Measurements from ENCODE around the gene TXNDC11.
A peak's percentile ranks its signal among the peaks of the same experiment; 100 is the strongest.

Gene TXNDC11

GRCh38 chr16:11675561-11676511 lies 66.8 kb downstream of the TXNDC11 start:
- peak; percentile 67 for DNase-seq (ENCODE audit: low spot score)
- FAIRE-seq: peak; percentile 78

GRCh38 chr16:11674818-11675560 lies 67.7 kb downstream of the TXNDC11 start:
- FAIRE-seq: no peak
- DNase-seq (ENCODE audit: low spot score): peak; percentile 34

- DNase-seq (ENCODE audit: low spot score) (no peak), FAIRE-seq (no peak)
Measured at GRCh38 chr16:11674001-11674817, 68.4 kb downstream of the TXNDC11 start.

GRCh38 chr16:11673091-11674000 lies 69.3 kb downstream of the TXNDC11 start:
- DNase-seq (ENCODE audit: low spot score) (no peak), FAIRE-seq (no peak)

GRCh38 chr16:11672206-11673090 lies 70.2 kb downstream of the TXNDC11 start:
- no peak for DNase-seq (ENCODE audit: low spot score)

GRCh38 chr16:11671676-11672075 lies 71.0 kb downstream of the TXNDC11 start:
- no peak for FAIRE-seq
- DNase-seq (ENCODE audit: low spot score): no peak

More at GRCh38 chr16:11672206-11673090, 70.2 kb downstream of the TXNDC11 start:
- no peak for FAIRE-seq

- no peak for DNase-seq (ENCODE audit: low spot score)
- no peak for FAIRE-seq
Measured at GRCh38 chr16:11671271-11671670, 71.4 kb downstream of the TXNDC11 start.

- no peak for FAIRE-seq
Measured at GRCh38 chr16:11670171-11671131, 72.2 kb downstream of the TXNDC11 start.

GRCh38 chr16:11669380-11670146 lies 73.1 kb downstream of the TXNDC11 start:
- no peak for DNase-seq (ENCODE audit: low spot score)
- no peak for FAIRE-seq

More at GRCh38 chr16:11670171-11671131, 72.2 kb downstream of the TXNDC11 start:
- no peak for DNase-seq (ENCODE audit: low spot score)

- no peak for FAIRE-seq
- no peak for DNase-seq (ENCODE audit: low spot score)
Measured at GRCh38 chr16:11668623-11669379, 73.9 kb downstream of the TXNDC11 start.

- FAIRE-seq (no peak), DNase-seq (ENCODE audit: low spot score) (peak; percentile 26)
Measured at GRCh38 chr16:11667824-11668622, 74.6 kb downstream of the TXNDC11 start, which contains the start of gene SNN. Gene SNN (plus strand): TSS chr16:11668455. CDS start chr16:11676060, 7,605 bp downstream.

GRCh38 chr16:11667221-11667823 lies 75.3 kb downstream of the TXNDC11 start:
- no peak for FAIRE-seq
- DNase-seq (ENCODE audit: low spot score): no peak

- FAIRE-seq (no peak), DNase-seq (ENCODE audit: low spot score) (no peak)
Measured at GRCh38 chr16:11666103-11667055, 76.3 kb downstream of the TXNDC11 start.

GRCh38 chr16:11665071-11665491 lies 77.6 kb downstream of the TXNDC11 start:
- no peak for DNase-seq (ENCODE audit: low spot score)

More at GRCh38 chr16:11665071-11665491, 77.6 kb downstream of the TXNDC11 start:
- FAIRE-seq: no peak

Data from RCC 7860 (cell line).